Tibial nerve (tissue), 3 donors: ENCODE measurements around the gene IL17B.

Experiments used
- POLR2A ChIP-seq, 2 donors: fragments of 450-650 bp; IDR thresholded peaks; one replicate each; pipeline ENCODE4 v1.6.1; 2017; ENCODE audit warnings: antibody characterized with exemption in 2 of 2, mild to moderate bottlenecking in 2 of 2, moderate library complexity in 2 of 2
- TF ChIP-seq, protein P1 (sequence below), 5 experiments: fragments of 200-600 bp in 3 of 5; fragments of 450-650 bp in 2 of 5; sonication (generic) in 3 of 5; IDR thresholded peaks; one replicate each; pipeline ENCODE4 v1.5.1; 2016 to 2019; ENCODE audit warnings: antibody characterized with exemption in 5 of 5, mild to moderate bottlenecking in 3 of 5, moderate library complexity in 2 of 5

GRCh38 chr5:149382517-149383220 lies 3.6 kb upstream of the IL17B start:
- TF ChIP-seq POLR2A (IDR thresholded peaks at IDR 0.05), result no peak
- TF ChIP-seq, protein P1, sequence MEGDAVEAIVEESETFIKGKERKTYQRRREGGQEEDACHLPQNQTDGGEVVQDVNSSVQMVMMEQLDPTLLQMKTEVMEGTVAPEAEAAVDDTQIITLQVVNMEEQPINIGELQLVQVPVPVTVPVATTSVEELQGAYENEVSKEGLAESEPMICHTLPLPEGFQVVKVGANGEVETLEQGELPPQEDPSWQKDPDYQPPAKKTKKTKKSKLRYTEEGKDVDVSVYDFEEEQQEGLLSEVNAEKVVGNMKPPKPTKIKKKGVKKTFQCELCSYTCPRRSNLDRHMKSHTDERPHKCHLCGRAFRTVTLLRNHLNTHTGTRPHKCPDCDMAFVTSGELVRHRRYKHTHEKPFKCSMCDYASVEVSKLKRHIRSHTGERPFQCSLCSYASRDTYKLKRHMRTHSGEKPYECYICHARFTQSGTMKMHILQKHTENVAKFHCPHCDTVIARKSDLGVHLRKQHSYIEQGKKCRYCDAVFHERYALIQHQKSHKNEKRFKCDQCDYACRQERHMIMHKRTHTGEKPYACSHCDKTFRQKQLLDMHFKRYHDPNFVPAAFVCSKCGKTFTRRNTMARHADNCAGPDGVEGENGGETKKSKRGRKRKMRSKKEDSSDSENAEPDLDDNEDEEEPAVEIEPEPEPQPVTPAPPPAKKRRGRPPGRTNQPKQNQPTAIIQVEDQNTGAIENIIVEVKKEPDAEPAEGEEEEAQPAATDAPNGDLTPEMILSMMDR (IDR thresholded peaks at IDR 0.05), result no peak
